HepG2 (cell line): ENCODE data around the gene HABP4. TPM values are rescaled to one million over a fixed set of nuclear protein-coding genes. Genes with fewer than 3 reads are reported as not detected.

ENCODE experiments used
- ATAC-seq: fragments of 200-7000 bp; cut with Tn5 transposase; 3 replicates; pipeline ENCODE4 v1.9.1; 2020; ENCODE audit warnings: mild to moderate bottlenecking, moderate library complexity
- BruUV-seq: library from RNA; stranded (reverse); fragments of 400-500 nt; replicated peaks from 2 replicates; lab custom pipeline; 2021; lab: Mats Ljungman, UMichigan
- CTCF ChIA-PET: fragments of 300-600 bp; formaldehyde crosslinking; extraction: SDS; loops from one replicate; lab custom pipeline; 2021; ENCODE audit warnings: low total read pairs, inconsistent platforms, low intra/inter-chr PET ratio; lab: Yijun Ruan, JAX
- POLR2A ChIA-PET: fragments of 350-600 bp; sonication (Branson Sonifier 250); formaldehyde crosslinking; loops from one replicate; lab custom pipeline; 2020; ENCODE audit warnings: antibody characterized with exemption, inconsistent platforms; lab: Yijun Ruan, JAX
- DNase-seq: peaks from one replicate; pipeline ENCODE4 v3.0.0-alpha.2; 2015; ENCODE audit warnings: low spot score
- FAIRE-seq: peaks from 3 replicates; lab custom pipeline; 2011; peaks lifted over from hg19 to GRCh38; lab: Jason Lieb, UNC
- H2AFZ ChIP-seq: one replicate; pipeline ENCODE4 v1.6.1; 2011; ENCODE audit warnings: low read length, inconsistent platforms
- H3K27ac ChIP-seq: fragments of 300-600 bp; 3 replicates; pipeline ENCODE4 v1.8.0; 2011; ENCODE audit warnings: mixed run types, mild to moderate bottlenecking, mixed read lengths, low read length, inconsistent platforms; ENCODE audit not compliant: insufficient read depth; ENCODE audit errors: extremely low read length
- H3K27me3 ChIP-seq, 2 experiments: fragments of 200-600 bp in 1 of 2; 2 replicates in 1 of 2; 3 replicates in 1 of 2; pipeline versions ENCODE4 v1.6.0 to v1.8.0; 2011; ENCODE audit warnings: low read length in 2 of 2, mild to moderate bottlenecking in 2 of 2, moderate library complexity in 2 of 2, inconsistent platforms in 1 of 2; ENCODE audit not compliant: insufficient read depth in 2 of 2, control insufficient read depth in 1 of 2
- H3K36me3 ChIP-seq, 2 experiments: fragments of 200-600 bp in 1 of 2; replicated peaks in 1 of 2; 2 replicates in 1 of 2; 3 replicates in 1 of 2; pipeline versions ENCODE4 v1.5.1 to v1.8.0; 2011; ENCODE audit warnings: low read length in 2 of 2, inconsistent platforms in 1 of 2; ENCODE audit not compliant: insufficient read depth in 2 of 2, control insufficient read depth in 1 of 2
- H3K4me1 ChIP-seq: 2 replicates; pipeline ENCODE4 v1.5.1; 2012; ENCODE audit warnings: low read length, inconsistent platforms; ENCODE audit not compliant: insufficient read depth
- H3K4me2 ChIP-seq: 2 replicates; pipeline ENCODE4 v1.6.0; 2011; ENCODE audit warnings: low read depth, low read length, inconsistent platforms
- H3K4me3 ChIP-seq, 3 experiments: fragments of 200-600 bp in 1 of 3; sonication (generic), shearing (Covaris generic) in 1 of 3; replicated peaks in 1 of 3; 2 replicates each; pipeline ENCODE4 v1.5.1; 2011 to 2016; ENCODE audit warnings: low read length in 3 of 3, inconsistent platforms in 2 of 3, low read depth in 2 of 3, mild to moderate bottlenecking in 2 of 3, control low read depth in 1 of 3, mixed read lengths in 1 of 3; ENCODE audit not compliant: insufficient read depth in 1 of 3
- H3K79me2 ChIP-seq: one replicate; pipeline ENCODE4 v1.6.1; 2011; ENCODE audit warnings: low read length, inconsistent platforms; ENCODE audit not compliant: insufficient read depth
- H3K9ac ChIP-seq: 2 replicates; pipeline ENCODE4 v1.6.0; 2011; ENCODE audit warnings: mild to moderate bottlenecking, low read depth, low read length, inconsistent platforms; ENCODE audit not compliant: insufficient read depth
- H3K9me3 ChIP-seq: 2 replicates; pipeline ENCODE4 v1.5.1; 2012; ENCODE audit warnings: mild to moderate bottlenecking, low read length
- H4K20me1 ChIP-seq: 2 replicates; pipeline ENCODE4 v1.6.0; 2011; ENCODE audit warnings: inconsistent platforms, mild to moderate bottlenecking, low read length, moderate library complexity; ENCODE audit not compliant: insufficient read depth
- AKAP8 ChIP-seq: sonication (generic); formaldehyde crosslinking; IDR thresholded peaks from 2 replicates; pipeline ENCODE4 v1.5.1; 2020; ENCODE audit warnings: mild to moderate bottlenecking, missing genetic modification reagents
- ATF7-NPFF ChIP-seq: sonication (generic); formaldehyde crosslinking; IDR thresholded peaks from 2 replicates; pipeline ENCODE4 v1.8.1; 2023; ENCODE audit warnings: mild to moderate bottlenecking, low read depth, missing genetic modification reagents, moderate library complexity
- CREB1 ChIP-seq, 2 experiments: fragments of 450-650 bp in 1 of 2; IDR thresholded peaks; 2 replicates each; pipeline ENCODE4 v1.6.1; 2016 to 2017; ENCODE audit warnings: control low read depth in 1 of 2, mild to moderate bottlenecking in 1 of 2, missing compliant biosample characterization in 1 of 2, missing genetic modification characterization in 1 of 2
- ERF ChIP-seq: IDR thresholded peaks from 2 replicates; pipeline ENCODE4 v1.6.1; 2018; ENCODE audit warnings: missing biosample characterization, missing genetic modification reagents
- SSRP1 ChIP-seq: IDR thresholded peaks from 2 replicates; pipeline ENCODE4 v1.6.1; 2016; ENCODE audit warnings: control low read depth
- ZBTB38 ChIP-seq: sonication (generic); formaldehyde crosslinking; IDR thresholded peaks from 2 replicates; pipeline ENCODE4 v1.5.1; 2020; ENCODE audit warnings: mild to moderate bottlenecking, missing genetic modification reagents
- ZNF251 ChIP-seq: sonication (generic); formaldehyde crosslinking; IDR thresholded peaks from 2 replicates; pipeline ENCODE4 v1.9.0; 2021; ENCODE audit warnings: mild to moderate bottlenecking, missing genetic modification reagents
- ZNF782 ChIP-seq: sonication (generic); formaldehyde crosslinking; IDR thresholded peaks from 2 replicates; pipeline ENCODE4 v1.4.0; 2020; ENCODE audit warnings: missing genetic modification reagents, mild to moderate bottlenecking, borderline replicate concordance
- ZNF790 ChIP-seq: sonication (generic); formaldehyde crosslinking; IDR thresholded peaks from 2 replicates; pipeline ENCODE4 v1.8.0; 2022; ENCODE audit warnings: missing genetic modification reagents, mild to moderate bottlenecking, borderline replicate concordance
- ZNF816 ChIP-seq: sonication (generic); formaldehyde crosslinking; IDR thresholded peaks from 2 replicates; pipeline ENCODE4 v1.8.0; 2022; ENCODE audit warnings: missing genetic modification reagents, mild to moderate bottlenecking, borderline replicate concordance
- WGBS: methylation state at CpG from one replicate; pipeline ENCODE4 v1.1.6; 2017; ENCODE audit warnings: low lambda C conversion rate; 5-methylcytosine and 5-hydroxymethylcytosine counted together
- in situ Hi-C: cut with HindIII; loops from 2 replicates; pipeline ENCODE4 v1.10.0; 2017; ENCODE audit warnings: low pct_unique_long_range_greater_than_20kb; ENCODE audit not compliant: extremely low pct_ligation_motif_present
- intact Hi-C: fragments of 100-400 bp; cut with micrococcal nuclease; formaldehyde crosslinking; loops from one replicate; pipeline ENCODE4 v1.10.0; 2022; ENCODE audit not compliant: unreplicated experiment
- polyA plus RNA-seq, 8 experiments: library from polyadenylated mRNA; depleted of rRNA in 3 of 8; stranded (reverse) in 7 of 8; unstranded in 1 of 8; fragments of >200 nt; fragmentation: Illumina TruSeq in 4 of 8; extraction: Trizol in 4 of 8; gene quantifications; 2 replicates each; pipeline versions ENCODE4 v1.2.1 to v1.2.3, GENCODE V29; 2011 to 2016; ENCODE audit warnings: low read depth in 4 of 8, missing spikeins in 1 of 8, mixed read lengths in 1 of 8; ENCODE audit not compliant: insufficient read depth in 1 of 8
- total RNA-seq, 5 experiments: library from RNA; depleted of rRNA; stranded (reverse); fragments of >200 nt; fragmentation: Illumina TruSeq; extraction: Trizol; gene quantifications; 2 replicates each; pipeline ENCODE4 v1.2.3, GENCODE V29; 2016; ENCODE audit warnings: low read depth in 1 of 5
- TF ChIP-seq, protein P1 (sequence below): sonication (generic); formaldehyde crosslinking; IDR thresholded peaks from 2 replicates; pipeline ENCODE4 v1.4.0; 2020; ENCODE audit warnings: missing genetic modification reagents
- TF ChIP-seq, protein P2 (sequence below): IDR thresholded peaks from 2 replicates; pipeline ENCODE4 v1.6.1; 2016; ENCODE audit warnings: mild to moderate bottlenecking, missing biosample characterization, missing genetic modification reagents
- TF ChIP-seq, protein P3 (sequence below): sonication (generic); formaldehyde crosslinking; IDR thresholded peaks from 2 replicates; pipeline ENCODE4 v1.5.0; 2020; ENCODE audit warnings: mild to moderate bottlenecking, missing genetic modification reagents, moderate library complexity
- TF ChIP-seq, protein P4 (sequence below): sonication (generic); formaldehyde crosslinking; IDR thresholded peaks from 2 replicates; pipeline ENCODE4 v1.4.0; 2020; ENCODE audit warnings: mild to moderate bottlenecking, missing genetic modification reagents

HABP4 gene
- total and polyA plus RNA-seq, 2 of the 13 experiments (the other 11 are each of a cell fraction or from before 2014, with no cell fraction given) = 14.3 to 26.6 TPM

DNA sequence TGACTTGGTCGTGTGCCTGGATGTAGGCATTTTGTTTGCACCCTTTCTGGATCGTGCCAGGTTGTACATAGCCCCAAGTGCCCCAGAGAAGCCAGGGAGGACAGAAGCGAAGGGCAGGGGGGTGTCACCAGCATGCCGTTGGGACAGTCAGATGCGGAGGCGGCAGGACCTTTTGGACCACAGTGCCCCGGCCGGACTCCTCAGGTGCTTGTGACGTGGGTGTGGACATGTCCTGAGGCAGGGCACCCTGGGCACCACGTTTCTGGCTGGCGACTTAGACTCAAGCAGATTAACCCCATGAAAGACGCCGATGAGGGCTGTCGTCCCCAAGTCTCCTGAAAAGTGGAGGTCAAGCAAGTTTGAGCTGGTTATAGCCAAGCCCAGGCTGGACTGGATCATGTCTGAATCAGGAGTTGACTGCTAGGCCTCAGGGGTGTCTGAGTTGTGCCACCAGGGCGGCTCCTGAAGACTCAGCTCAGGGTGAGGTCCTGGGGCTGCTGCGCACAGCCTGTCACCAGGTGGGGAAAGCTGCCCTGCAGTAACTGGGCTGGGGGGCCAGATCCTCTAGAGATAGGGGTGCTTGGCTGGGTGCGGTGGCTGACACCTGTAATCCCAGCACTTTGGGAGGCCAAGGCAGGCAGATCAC lies 42.0 kb downstream of the HABP4 start:
- Histone ChIP-seq H3K27ac (peak overlapping the region; percentile 98), H4K20me1 (no peaks in the 10 kb centered on the region), H3K4me2 (peak overlapping the region; percentile 84), H3K4me1 (peaks cover 76% of the 10 kb centered on the region), H3K79me2 (no peaks in the 10 kb centered on the region), H3K9me3 (no peaks in the 10 kb centered on the region), H3K27me3 (no peaks in the 10 kb centered on the region), H3K4me3 (peak overlapping the region; percentile 5 to 60 (median 36); a peak in 5 of 6 replicates), H3K9ac (peak overlapping the region; percentile 82), H3K36me3 (peaks cover 10 to 25% of the 10 kb centered on the region in 2 experiments), H2AFZ (no peak overlapping the region)
- ATAC-seq = peak; percentile 10
- BruUV-seq = no TSS peak
- ChIA-PET POLR2A (interaction anchor here (0.7 to 4.3 kb wide), 15 partner anchors 11 to 163 kb away, joined by 3 to 27 read pairs (median 4); partner anchors contain the start of genes HABP4 and PRXL2C), CTCF (no interaction called here)
- FAIRE-seq = no peak
- intact Hi-C loops (loop anchor here (1.0 to 5.0 kb wide), 4 partner anchors 41 to 160 kb away; partner anchors contain the start of gene HABP4), in situ Hi-C loops (no loop called here)
- 10% methylated on average over 15 of the region's 17 CpGs for WGBS
- no peak for DNase-seq
- TF ChIP-seq, protein P1, sequence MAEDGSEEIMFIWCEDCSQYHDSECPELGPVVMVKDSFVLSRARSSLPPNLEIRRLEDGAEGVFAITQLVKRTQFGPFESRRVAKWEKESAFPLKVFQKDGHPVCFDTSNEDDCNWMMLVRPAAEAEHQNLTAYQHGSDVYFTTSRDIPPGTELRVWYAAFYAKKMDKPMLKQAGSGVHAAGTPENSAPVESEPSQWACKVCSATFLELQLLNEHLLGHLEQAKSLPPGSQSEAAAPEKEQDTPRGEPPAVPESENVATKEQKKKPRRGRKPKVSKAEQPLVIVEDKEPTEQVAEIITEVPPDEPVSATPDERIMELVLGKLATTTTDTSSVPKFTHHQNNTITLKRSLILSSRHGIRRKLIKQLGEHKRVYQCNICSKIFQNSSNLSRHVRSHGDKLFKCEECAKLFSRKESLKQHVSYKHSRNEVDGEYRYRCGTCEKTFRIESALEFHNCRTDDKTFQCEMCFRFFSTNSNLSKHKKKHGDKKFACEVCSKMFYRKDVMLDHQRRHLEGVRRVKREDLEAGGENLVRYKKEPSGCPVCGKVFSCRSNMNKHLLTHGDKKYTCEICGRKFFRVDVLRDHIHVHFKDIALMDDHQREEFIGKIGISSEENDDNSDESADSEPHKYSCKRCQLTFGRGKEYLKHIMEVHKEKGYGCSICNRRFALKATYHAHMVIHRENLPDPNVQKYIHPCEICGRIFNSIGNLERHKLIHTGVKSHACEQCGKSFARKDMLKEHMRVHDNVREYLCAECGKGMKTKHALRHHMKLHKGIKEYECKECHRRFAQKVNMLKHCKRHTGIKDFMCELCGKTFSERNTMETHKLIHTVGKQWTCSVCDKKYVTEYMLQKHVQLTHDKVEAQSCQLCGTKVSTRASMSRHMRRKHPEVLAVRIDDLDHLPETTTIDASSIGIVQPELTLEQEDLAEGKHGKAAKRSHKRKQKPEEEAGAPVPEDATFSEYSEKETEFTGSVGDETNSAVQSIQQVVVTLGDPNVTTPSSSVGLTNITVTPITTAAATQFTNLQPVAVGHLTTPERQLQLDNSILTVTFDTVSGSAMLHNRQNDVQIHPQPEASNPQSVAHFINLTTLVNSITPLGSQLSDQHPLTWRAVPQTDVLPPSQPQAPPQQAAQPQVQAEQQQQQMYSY = peak; percentile 78
- TF ChIP-seq AKAP8 (CRISPR knock-in tag) (peak; percentile 39; the same call in 1 of the 2 replicates), ERF (0 out of 2 replicates have a peak, but pooled peaks have one; percentile 10), ZNF790 (no peak), ATF7-NPFF (CRISPR knock-in tag) (no peak), ZNF251 (CRISPR knock-in tag) (no peak), ZBTB38 (CRISPR knock-in tag) (peak; percentile 59; the same call in 1 of the 2 replicates), ZNF782 (0 out of 2 replicates have a peak, but pooled peaks have one; percentile 20), ZNF816 (CRISPR knock-in tag) (peak; percentile 18; the same call in 1 of the 2 replicates), SSRP1 (CRISPR knock-in tag) (peak; percentile 42; the same call in 1 of the 2 replicates), CREB1 (IDR thresholded peaks at IDR 0.05) (0 out of 2 replicates have a peak, but pooled peaks have one; percentile 3), CREB1 (CRISPR knock-in tag; IDR thresholded peaks at IDR 0.05) (no peak)
- TF ChIP-seq, protein P2, sequence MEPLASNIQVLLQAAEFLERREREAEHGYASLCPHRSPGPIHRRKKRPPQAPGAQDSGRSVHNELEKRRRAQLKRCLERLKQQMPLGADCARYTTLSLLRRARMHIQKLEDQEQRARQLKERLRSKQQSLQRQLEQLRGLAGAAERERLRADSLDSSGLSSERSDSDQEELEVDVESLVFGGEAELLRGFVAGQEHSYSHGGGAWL = peak; percentile 36; the same call in 1 of the 2 replicates
- TF ChIP-seq, protein P3, sequence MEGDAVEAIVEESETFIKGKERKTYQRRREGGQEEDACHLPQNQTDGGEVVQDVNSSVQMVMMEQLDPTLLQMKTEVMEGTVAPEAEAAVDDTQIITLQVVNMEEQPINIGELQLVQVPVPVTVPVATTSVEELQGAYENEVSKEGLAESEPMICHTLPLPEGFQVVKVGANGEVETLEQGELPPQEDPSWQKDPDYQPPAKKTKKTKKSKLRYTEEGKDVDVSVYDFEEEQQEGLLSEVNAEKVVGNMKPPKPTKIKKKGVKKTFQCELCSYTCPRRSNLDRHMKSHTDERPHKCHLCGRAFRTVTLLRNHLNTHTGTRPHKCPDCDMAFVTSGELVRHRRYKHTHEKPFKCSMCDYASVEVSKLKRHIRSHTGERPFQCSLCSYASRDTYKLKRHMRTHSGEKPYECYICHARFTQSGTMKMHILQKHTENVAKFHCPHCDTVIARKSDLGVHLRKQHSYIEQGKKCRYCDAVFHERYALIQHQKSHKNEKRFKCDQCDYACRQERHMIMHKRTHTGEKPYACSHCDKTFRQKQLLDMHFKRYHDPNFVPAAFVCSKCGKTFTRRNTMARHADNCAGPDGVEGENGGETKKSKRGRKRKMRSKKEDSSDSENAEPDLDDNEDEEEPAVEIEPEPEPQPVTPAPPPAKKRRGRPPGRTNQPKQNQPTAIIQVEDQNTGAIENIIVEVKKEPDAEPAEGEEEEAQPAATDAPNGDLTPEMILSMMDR = 0 out of 2 replicates have a peak, but pooled peaks have one; percentile 2
- TF ChIP-seq, protein P4, sequence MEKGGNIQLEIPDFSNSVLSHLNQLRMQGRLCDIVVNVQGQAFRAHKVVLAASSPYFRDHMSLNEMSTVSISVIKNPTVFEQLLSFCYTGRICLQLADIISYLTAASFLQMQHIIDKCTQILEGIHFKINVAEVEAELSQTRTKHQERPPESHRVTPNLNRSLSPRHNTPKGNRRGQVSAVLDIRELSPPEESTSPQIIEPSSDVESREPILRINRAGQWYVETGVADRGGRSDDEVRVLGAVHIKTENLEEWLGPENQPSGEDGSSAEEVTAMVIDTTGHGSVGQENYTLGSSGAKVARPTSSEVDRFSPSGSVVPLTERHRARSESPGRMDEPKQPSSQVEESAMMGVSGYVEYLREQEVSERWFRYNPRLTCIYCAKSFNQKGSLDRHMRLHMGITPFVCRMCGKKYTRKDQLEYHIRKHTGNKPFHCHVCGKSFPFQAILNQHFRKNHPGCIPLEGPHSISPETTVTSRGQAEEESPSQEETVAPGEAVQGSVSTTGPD (CRISPR knock-in tag) = no peak
